HG02798 (cell line): ENCODE measurements around the gene YIPF6.
A peak's percentile ranks its signal among the peaks of the same experiment; 100 is the strongest.
"Not testable (repeated sequence)": the region's sequence is repeated elsewhere in the genome, so short reads cannot be mapped to it uniquely, and the experiment has no call there.

Experiments
- ATAC-seq: cut with Tn5 transposase; IDR thresholded peaks from one replicate; pipeline ENCODE4 v1.9.1; 2021; ENCODE audit warnings: mild to moderate bottlenecking; ENCODE audit not compliant: unreplicated experiment, poor library complexity

Gene YIPF6

DNA sequence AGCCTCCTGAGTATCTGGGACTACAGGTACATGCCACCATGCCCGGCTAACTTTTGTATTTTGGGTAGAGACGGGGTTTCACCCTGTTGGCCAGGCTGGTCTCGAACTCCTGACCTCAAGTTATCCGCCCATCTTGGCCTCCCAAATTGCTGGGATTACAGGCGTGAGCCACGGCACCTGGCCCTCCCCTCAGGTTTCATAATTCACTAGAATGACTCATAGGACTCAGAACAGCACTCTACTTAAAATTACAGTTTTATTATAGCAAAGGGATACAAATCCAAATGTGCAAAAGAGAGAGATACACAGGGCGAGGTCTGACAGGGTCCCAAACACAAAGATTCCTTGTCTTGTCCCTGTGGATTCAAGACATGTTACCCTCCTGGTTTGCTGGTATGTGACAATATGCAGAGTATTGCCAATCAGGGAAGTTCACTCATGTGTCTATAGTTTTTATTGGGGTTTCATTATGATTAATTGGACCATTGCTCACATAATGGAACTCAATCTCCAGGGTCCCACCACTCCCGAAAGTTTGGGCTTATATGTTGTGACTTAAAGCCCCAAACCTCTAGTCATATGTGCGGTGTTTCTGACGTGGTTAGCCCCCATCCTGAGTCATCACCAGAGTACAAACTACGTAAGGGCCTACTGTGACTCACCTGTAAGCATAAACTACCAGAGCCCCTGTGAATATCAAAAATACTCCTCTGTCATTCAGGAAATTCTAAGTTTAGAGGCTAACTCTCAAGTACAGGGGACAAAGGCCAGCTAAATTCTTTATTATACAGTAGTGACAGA is 5.2 kb downstream of the YIPF6 start:
- peak; percentile 65 for ATAC-seq

- no peak for ATAC-seq
Observed at GRCh38 chrX:68506649-68507048, 7.8 kb downstream of the YIPF6 start.

GRCh38 chrX:68508799-68509198 is 9.9 kb downstream of the YIPF6 start:
- ATAC-seq, result no peak

DNA sequence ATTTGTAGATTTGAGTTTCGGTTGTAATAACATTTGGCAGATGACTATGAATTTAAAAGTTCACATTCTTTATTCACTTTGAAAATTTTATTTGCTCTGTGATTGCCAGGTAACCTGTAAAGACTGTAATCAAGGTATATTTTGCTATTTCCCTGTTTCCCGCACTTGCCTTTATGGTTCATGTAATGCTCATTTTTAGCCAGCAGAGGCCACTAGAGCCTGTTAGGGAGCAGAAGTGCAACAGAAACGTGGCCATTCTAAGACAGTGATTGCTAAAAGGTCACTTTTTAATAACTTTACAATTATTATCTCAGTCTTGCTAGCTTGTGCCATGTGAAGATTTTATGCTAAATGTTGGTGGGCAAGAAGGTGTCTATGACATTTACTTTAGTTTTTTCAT is 12.4 kb downstream of the YIPF6 start:
- peak; percentile 66 for ATAC-seq

- not testable (repeated sequence) for ATAC-seq
Observed at GRCh38 chrX:68524680-68525079, 25.8 kb downstream of the YIPF6 start.

DNA sequence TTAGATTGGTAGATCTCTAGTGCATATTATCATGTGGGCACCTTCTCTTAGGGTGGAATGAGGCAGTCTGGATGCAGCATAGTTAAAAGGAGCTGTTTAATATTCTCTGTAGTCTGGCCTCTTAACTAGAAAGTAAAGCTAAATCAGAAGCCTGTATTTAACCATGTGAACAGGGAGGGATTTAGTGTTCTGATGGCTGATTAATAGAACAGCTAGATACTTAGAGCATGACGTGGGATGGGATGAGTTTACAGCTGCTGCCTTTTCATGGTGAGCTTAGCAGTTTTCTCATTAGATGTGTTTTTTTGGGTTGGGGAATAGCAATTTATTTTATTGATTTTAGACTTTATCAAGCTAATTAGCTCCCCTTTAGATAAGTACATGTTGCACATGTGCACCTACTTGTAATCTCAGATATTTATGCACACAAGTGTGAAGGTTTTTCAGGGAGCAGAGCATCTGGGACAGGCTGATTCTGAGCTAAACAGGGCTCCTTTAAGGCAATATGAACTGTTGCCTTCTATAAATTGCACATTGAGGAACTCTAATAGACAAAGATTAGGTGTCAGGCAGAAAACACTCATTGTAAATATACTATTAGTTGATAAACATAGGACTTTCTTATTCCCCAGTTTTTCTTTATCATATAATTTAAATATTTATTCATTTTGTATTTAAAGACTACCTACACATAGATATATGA is 34.1 kb downstream of the YIPF6 start:
- no peak for ATAC-seq

- ATAC-seq, result no peak
Observed at GRCh38 chrX:68533656-68534055, 34.8 kb downstream of the YIPF6 start.

- ATAC-seq, result no peak
Observed at GRCh38 chrX:68534691-68535090, 35.8 kb downstream of the YIPF6 start.

DNA sequence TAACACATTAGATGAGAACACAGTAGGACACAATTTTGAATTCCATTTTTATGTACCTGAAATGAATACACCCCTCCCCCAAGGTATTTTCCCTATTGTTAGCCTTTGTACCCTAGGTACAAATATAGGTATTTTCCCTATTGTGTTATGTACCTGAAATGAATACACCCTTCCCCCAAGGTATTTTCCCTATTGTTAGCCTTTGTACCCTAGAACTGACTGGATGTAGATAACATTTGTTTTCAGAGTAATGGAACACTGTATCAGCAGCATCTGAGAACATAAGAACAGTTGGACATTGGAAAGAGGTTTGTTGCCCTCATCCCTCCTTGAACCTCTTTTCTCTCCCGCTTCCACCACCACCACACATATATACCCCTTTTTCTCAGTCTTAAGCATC is 37.6 kb downstream of the YIPF6 start:
- no peak for ATAC-seq

DNA sequence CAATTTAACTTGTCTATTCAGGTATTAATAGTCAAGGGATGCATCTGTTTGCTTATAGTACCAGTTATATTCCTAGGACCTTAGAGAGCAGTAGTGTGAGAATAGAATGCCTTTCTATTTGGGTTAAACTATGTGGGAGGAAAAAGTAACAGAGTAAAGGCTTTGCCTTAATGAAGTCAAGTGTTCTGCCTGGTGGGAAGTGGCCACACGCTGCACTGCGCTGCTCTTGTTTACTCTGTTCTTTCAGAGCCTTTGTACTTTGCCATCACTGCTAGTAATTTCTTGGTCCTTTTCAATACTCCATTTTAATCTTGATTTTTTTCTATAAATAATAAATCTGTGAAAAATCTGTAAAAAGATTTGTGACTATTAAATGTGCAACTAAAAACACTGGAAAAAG is 38.0 kb downstream of the YIPF6 start:
- no peak for ATAC-seq

- ATAC-seq, result no peak
Observed at GRCh38 chrX:68550193-68550592, 51.3 kb downstream of the YIPF6 start.

GRCh38 chrX:68556036-68556435 is 57.2 kb downstream of the YIPF6 start:
- ATAC-seq, result no peak

DNA sequence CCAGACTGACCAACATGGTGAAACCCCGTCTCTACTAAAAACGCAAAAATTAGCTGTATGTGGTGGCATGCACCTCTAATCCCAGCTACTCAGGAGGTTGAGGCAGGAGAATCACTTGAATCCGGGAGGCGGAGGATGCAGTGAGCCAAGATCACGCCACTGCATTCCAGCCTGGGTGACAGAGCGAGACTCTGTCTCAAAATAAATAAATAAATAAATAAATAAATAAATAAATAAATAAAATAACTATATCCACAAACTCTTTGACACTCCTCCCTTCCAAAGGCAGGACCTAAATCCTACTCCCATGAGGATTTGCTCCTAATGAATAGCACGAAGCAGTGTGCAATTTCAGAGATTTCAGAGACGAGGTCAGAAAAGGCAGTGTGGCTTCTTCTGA is 58.3 kb downstream of the YIPF6 start:
- ATAC-seq, result not testable (repeated sequence)

DNA sequence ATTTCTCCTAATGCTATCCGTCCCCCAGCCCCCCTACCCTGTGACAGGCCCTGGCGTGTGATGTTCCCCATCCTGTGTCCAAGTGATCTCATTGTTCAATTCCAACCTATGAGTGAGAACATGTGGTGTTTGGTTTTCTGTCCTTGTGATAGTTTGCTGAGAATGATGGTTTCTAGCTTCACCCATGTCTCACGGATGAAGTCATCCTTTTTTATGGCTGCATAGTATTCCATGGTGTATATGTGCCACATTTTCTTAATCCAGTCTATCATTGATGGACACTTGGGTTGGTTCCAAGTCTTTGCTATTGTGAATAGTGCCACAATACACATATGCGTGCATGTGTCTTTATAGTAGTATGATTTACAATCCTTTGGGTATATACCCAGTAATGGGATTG is 61.1 kb downstream of the YIPF6 start:
- ATAC-seq, result not testable (repeated sequence)

DNA sequence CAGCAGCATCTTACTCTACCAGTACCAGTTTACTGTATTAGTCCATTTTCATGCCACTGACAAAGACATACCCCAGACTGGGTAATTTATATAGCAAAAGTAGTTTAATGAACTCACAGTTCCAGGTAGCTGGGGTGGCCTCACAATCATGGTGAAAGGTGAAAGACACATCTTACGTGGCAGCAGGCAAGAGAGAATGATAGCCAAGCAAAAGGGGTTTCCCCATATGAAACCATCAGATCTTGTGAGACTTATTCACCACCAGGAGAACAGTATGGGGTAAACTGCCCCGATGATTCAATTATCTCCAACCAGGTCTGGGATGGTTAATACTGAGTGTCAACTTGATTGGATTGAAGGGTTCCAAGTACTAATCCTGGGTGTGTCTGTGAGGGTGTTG is 69.3 kb downstream of the YIPF6 start:
- no peak for ATAC-seq

DNA sequence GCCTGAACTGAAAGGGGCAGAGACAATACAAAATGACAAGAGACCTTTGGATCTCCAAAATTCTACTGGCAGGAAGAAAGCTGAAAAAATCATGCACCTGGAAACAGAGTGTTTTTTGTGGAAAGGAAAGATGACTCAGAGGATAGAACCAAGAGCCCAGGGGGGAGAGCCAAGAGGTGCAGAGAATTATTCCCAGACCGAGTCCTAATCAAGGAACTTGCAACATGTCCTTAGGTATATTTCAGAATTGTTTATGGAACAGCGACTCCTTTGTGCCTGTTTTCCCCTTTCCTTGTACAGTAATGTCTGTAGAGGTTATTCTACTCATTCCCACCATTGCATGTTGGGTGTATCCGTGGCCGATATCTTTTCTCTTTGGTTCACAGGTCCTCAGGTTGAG is 71.7 kb downstream of the YIPF6 start:
- no peak for ATAC-seq

GRCh38 chrX:68571292-68571609 is 72.4 kb downstream of the YIPF6 start:
- ATAC-seq, result no peak

DNA sequence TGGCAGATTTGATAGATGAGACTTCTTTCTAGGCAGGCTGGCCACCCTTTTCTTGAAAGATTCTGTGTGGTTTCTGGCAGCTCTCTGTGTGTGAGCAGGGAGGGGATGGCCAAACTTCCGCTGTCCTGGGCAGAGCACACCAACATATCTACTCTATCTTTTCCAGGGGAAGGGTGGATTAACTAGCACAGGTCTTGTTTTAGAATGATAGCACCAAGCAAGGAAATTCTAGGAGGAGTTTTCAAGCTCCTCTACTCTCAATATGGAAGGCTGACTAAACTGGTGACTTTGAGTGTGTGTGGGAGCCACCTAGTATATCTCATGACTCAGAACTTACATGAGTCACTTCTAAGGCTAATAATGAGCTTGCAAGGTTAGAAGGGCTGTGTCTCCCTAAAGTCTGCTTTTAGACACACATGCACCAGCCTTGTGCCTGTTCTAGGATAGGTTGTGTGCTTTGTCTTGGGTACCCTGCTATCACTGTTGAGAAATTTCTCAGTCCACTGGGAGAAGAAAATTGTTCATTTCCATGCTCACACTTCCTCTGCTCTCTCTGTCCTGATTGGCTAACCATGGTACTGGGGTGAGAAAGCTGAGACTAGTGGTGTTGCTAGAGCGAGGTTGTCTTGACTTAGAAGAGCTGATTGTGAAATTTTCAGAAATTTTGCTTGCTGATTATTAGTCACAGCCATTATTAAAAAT is 72.9 kb downstream of the YIPF6 start:
- peak; percentile 89 for ATAC-seq

DNA sequence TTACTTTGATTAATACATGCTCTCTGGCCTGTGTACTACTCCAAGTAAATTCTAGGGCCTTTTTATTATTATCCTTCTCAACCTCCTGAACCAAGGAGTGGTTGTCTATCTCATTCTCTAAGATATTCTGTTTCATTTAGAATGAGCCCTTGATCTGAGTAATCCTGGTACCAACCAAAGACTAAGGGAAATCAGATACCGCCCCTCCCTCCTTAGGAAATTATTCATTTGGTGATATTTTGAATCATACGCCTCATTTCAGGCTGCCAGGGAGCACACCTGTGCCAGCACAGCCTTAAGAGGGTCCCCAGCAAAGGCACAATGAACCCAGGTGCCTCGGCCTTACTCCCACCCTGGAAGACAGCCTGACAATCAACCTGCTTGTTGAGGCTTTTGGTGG is 75.4 kb downstream of the YIPF6 start:
- no peak for ATAC-seq

- no peak for ATAC-seq
Observed at GRCh38 chrX:68579810-68580209, 81.0 kb downstream of the YIPF6 start.

- no peak for ATAC-seq
Observed at GRCh38 chrX:68584221-68584620, 85.4 kb downstream of the YIPF6 start.
